ENCODE measurements around the gene RASAL2.

- TF ChIP-seq POLR2A (IDR thresholded peaks at IDR 0.05), result no peak
- no peak for TF ChIP-seq CTCF (IDR thresholded peaks at IDR 0.05)
- TF ChIP-seq EP300 (IDR thresholded peaks at IDR 0.05), result no peak
Measured at GRCh38 chr1:178506177-178506576, 412.3 kb downstream of the RASAL2 start.

Data from suprapubic skin (tissue), 3 donors.